ENCODE measurements around the gene INSL3.
"Not testable (repeated sequence)": the region's sequence is repeated elsewhere in the genome, so short reads cannot be mapped to it uniquely, and the experiment has no call there.

Gene INSL3

DNA sequence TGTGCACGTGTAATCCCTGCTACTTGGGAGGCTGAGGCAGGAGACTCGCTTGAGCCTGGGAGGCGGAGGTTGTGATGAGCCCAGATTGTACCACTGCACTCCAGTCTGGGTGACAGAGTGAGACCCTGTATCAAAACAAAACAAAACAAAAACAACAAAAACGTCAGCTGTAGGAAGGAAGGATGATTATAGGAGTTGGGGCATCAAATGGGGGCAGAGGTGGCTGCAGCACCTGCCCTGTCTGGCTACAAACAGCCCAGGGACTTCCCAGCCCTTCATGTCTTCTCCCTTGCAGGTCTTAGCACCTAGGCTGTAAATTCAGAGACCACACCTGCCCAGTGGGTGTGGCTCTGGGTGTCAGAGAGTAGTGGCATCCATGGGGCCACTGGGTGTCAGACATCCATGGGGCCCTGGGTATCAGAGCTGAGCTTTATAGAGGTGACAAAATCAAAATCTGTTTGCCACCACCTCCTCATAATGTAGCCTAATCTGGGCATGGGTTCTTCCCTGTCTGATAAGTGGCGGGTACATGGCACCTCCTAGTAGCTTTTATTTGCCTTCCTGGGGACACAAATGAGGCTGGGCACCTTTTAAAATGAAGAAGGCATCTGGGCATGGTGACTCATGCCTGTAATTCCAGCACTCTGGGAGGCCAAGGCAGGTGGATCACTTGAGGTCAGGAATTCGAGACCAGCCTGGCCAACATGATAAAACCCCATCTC, 31.1 kb downstream of the INSL3 start:
- in situ Hi-C loops (cut with MboI; ENCODE audit: low sequenced_read_pairs) = no loop called here

DNA sequence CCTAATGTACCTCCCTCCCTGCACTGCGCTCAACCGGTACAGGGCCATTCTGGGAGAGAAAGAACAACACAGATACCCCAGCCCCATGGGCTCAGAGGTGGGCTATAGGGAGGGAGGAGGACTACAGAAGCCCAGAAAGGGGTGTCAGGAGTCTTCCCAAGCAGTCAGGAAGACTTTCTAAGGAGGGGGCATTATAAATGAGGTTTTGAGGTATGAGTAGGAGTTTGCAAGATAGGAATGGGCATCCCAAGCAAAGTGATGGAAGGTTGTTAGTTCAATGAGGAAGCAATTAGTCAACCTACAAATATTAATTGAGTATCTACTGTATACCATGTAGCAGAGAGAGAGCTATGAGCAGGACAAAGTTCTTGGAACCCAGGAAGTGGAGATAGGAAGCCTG, 32.7 kb downstream of the INSL3 start:
- in situ Hi-C loops (cut with MboI; ENCODE audit: low sequenced_read_pairs) = no loop called here

DNA sequence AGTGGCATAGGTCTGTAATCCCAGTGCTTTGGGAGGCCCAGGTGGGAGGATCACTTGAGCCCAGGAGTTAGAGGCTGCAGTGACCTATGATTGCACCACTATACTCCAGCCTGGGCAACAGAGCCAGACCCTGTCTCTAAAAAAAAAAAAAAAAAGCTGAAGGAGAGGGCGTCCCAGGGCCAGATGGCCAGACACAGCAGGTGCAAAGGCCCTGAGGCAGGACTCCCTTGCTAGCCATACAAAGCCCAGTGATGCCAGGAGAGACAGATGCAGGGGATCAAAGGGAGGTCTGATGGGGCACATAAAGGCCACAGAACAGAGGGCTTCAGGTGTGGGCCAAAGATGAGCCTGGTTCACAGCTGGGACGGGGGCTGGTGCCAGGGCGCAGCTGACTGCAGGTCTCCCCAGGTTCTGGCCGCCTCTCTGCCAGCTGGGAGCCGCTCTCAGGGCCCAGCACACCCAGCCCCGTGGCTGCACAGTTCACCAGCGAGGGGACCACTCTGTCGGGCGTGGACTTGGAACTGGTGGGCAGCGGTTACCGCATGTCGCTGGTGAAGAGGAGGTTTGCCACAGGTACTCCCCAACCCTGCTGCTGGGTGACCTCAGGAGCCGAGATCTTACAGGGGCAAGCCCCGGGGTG, 33.9 kb downstream of the INSL3 start:
- in situ Hi-C loops (cut with MboI; ENCODE audit: low sequenced_read_pairs) = no loop called here

DNA sequence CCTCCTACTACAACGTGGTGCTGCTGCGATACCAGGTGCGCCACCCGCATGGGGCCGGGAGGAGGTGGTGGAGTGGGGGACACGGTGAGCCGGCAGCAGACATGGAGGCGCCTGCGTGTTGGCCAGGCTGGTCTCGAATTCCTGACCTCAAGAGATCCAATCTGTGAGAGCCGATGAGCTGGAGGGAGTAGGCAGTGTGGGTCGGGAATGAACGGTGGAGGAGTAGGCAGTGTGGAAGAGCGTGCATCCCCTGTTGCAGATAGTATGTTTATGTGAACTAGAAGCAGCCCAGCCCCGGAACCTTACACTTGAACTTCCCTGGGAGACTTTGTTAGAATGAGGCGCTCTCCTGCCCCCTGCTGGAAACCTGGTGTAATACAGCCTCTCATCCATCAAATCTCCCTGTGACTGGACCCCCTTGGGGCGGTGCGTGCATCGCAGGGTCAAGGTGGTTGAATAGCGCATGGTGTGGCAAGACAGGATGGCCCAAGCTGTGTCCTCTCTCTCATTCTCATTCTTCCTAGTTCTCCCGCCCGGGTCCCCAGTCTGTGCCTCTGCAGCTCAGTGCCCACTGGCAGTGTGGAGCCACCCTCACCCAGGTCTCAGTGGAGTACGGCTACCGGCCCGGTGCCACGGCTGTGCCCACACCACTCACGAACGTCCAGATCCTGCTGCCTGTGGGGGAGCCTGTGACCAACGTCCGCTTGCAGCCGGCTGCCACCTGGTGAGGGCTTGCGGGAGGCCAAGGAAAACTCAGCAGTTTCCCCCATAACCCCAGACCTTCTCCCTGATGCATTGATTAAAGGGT, 36.9 kb downstream of the INSL3 start:
- in situ Hi-C loops (cut with MboI; ENCODE audit: low sequenced_read_pairs) = no loop called here

DNA sequence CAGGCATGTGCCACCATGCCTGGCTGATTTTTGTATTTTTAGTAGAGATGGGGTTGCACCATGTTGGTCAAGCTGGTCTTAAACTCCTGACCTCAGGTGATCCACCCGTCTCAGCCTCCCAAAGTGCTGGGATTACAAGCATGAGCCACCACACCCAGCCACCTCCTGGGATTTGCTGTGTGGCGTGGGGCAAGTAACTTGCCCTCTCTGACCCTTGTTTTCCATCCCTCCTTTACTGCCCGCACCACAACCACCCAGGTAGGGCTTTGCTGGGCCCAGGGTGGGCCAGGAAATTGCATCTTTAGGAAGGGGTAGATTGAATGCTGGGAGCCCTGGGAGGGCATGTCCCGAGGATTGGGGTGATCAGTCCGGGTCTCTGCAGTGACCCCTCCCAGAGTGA, 37.6 kb downstream of the INSL3 start:
- in situ Hi-C loops (cut with MboI; ENCODE audit: low sequenced_read_pairs) = not testable (repeated sequence)

DNA sequence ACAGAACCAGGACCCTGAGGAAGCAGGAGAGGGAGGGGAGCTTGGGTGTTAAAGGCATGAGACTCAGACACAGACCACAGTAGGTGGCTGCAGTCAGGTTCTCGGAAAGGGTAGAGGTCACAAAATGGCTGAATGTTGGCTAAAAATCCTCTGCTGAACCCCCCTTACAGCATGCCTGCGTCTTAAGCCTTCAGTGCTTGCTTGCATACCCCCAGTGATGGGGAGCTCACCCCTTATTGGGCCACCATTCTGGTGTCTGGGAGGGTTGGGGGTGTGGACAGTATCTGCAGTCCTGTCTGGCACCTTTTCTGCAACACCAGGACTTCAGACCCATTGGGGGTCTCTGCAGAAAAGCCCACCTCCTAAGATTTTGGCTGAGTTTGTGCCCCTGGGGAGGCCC, 40.5 kb downstream of the INSL3 start:
- in situ Hi-C loops (cut with MboI; ENCODE audit: low sequenced_read_pairs) = no loop called here

DNA sequence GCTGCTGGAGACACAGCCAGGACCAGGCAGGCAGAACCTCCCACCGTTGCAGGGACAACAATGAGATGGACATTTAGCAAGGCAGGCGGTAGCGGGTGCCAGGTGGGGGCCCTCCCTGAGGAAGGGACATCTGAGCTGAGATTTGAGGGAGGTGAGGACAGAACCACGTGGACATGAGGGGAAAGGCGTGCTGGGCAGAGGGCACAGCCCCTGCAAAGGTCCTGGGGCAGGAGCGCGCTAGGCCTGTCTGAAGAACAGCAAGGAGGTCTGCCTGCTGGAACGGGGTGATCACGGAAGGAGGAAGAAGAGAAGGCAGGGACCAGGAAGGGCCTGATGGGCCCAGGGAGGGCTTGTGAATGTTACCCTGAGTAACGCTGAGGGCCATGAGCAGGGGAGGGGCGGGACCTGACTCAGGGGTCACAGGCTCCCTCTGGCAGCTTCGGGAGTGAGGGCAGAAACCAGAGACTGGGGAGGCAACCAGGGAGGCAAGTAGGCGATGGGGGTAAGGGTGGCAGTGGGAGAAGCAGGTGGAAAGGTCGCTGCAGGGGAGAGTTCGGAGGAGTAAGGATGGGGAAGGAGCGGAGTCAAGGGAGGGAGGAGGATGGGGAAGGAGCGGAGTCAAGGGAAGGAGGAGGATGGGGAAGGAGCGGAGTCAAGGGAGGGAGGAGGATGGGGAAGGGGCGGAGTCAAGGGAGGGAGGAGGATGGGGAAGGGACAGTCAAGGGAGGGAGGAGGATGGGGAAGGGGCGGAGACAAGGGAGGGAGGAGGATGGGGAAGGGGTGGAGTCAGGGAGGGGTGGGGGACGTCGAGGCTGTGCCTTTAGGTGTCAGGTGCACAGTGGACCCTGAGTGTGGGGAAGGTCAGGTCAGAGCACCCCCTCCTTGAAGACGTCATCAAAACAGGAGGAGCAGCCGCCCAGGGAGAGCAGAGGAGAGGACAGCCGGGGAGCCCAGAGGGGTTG, 42.1 kb downstream of the INSL3 start:
- in situ Hi-C loops (cut with MboI; ENCODE audit: low sequenced_read_pairs) = no loop called here

DNA sequence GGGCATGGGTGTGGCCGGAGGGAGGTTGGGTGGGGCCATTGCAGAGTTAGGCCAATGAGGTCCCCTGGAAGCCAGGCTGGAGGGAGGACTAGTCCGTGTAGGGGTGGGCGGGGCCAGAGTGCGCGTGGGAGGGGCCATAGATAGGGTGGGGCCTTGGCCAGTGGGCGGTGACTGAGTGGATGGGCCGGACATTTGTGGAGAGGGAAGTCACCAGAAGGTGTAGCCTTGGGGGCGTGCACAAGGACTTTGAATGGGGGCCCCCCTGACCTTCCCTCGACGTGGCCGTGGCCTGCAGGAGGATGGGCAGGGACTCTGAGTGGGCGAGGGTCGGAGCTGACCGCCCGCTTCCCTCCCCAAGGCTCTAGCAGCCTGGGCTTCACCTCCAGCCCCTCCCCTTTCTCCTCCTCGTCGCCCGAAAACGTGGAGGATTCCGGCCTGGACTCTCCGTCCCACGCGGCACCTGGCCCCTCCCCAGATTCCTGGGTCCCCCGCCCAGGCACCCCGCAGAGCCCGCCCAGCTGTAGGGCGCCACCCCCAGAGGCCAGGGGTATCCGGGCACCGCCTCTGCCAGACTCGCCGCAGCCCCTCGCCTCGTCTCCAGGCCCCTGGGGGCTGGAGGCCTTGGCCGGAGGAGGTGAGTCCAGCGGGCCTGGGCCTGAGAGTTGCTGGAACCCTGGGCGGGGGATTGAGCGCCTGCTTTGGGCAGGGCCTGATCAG, 42.9 kb downstream of the INSL3 start:
- in situ Hi-C loops (cut with MboI; ENCODE audit: low sequenced_read_pairs) = no loop called here

DNA sequence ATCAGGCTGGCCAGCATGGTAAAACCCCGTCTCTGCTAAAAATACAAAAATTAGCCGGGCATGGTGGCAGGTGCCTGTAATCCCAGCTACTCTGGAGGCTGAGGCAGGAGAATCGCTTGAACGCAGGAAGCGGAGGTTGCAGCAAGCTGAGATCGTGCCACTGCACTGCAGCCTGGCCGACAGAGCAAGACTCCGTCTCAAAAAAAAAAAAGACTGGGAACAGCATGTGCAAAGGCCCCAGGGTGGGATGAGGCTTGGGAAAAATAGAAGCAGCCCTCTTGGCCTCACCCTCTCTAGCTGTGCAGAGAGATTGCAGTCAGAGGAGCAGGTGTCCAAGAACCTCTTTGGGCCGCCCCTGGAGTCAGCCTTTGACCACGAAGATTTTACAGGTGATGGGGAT, 43.5 kb downstream of the INSL3 start:
- in situ Hi-C loops (cut with MboI; ENCODE audit: low sequenced_read_pairs) = not testable (repeated sequence)

DNA sequence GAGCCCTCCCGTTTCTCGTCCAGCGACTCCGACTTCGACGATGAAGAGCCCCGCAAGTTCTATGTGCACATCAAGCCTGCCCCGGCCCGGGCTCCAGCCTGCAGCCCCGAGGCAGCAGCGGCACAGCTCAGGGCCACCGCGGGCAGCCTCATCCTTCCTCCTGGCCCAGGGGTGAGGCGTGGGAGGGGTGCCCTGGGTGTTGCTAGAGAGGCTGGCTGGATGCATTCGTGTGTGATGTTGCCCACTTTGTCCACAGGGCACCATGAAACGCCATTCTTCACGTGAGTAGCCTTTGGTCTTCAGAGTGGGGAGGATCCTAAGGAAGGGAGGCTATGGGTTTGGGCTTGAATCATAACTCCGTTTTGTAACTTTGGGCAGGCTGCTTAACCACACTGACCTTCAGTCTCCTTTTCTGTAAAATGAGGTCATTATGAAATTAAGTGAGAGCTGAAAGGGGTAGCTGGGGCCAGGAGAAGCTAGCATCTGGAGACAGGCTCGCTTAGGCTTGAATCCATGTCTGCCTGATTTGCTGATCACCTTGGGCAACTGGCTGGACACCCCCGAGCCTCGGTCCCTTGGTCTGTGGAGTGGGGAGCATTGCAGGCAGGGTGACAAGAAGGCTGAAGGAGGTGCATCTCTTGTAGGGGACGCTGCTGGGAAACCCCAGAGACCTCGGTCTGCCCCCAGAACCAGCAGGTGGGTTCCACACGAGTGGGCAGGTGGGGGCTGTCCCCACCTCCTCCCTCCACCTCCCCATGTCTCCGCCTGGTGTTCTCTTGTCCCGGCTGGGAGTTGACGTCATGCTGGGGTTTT, 45.1 kb downstream of the INSL3 start:
- in situ Hi-C loops (cut with MboI; ENCODE audit: low sequenced_read_pairs) = no loop called here

DNA sequence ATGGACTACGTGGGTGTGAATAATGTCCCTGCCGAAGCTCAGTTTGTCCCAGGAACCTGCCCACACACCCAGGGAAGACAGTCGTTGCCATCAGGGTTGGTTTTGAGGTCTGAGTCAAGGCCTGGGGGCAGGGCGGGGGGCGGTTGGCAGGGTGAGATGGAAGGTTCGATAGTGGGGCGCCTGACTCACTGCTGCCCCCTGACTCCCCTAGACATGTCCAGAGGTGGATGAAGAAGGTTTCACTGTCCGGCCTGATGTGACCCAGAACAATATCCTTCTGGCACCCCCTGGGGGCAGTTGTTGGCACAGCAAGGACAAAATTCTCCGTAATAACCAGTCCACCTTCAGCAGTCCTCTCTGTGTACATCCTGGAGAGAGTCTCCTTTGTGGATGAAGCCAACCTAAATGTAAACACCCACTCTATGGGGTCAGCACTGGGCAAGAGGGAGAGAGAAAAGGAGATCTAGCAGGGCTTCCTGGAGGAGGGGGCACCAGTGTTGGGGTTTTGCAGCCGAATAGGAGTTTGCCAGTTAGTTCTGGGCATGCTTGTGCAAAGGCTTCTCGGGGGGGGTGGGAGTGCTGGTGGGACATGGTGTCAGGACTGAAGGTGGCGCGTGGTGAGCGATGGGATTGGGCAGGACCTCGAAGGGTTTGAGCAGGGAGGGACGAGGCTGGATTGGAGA, 45.9 kb downstream of the INSL3 start:
- in situ Hi-C loops (cut with MboI; ENCODE audit: low sequenced_read_pairs) = no loop called here

DNA sequence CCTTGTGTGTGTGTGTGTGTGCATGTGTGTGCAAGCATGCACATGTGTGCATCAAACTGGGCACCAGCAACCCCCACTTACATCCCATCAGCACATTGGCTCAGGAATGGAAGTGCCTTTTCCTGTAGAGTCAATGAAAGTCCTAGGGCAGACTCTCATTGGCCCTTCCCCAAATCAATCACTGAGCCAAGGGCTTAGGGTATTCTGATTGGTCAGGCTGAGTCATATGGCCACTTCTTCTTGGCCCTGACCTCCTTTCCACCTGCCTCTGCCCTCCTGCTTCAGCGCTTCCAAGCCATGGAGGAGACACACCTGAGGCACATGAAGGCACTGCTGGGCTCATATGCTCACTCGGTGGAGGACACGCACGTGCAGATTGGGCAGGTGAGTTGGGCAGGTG, 49.1 kb downstream of the INSL3 start:
- in situ Hi-C loops (cut with MboI; ENCODE audit: low sequenced_read_pairs) = no loop called here

DNA sequence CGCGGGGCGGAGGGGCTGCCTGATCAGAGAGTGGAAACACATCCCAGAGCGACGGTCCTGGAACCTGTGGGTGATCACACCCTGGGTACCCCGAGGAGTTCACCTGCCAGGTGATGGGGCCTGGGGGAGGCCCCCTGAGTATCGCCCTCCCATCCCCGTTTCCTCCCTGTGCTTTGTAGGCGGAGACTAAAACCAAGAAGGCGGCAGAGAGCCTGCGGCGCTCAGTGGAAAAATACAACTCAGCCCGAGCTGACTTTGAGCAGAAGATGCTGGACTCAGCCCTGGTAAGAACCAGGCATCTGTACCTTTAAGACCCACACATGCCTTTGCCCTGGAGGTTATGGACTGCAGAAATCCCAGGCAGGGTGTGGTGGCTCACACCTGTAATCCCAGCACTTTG, 50.7 kb downstream of the INSL3 start:
- in situ Hi-C loops (cut with MboI; ENCODE audit: low sequenced_read_pairs) = no loop called here

DNA sequence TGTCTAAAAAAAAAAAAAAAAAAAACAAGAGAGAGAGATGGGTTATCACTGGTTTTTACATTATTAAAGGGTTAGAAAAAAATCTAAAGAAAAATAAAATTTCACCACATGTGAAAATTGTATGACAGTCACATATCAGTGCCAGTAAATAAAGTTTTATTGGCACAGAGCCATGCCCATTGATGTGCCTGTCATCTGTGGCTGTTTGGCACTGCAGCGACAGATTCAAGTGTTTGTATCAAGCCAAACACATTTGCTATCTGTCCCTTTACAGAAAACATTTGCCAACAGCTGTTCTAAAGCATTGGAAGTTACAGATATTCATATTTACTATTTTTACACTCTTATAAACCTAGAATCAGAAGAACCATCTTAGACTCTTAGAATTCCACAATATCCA, 53.8 kb downstream of the INSL3 start:
- in situ Hi-C loops (cut with MboI; ENCODE audit: low sequenced_read_pairs) = no loop called here

DNA sequence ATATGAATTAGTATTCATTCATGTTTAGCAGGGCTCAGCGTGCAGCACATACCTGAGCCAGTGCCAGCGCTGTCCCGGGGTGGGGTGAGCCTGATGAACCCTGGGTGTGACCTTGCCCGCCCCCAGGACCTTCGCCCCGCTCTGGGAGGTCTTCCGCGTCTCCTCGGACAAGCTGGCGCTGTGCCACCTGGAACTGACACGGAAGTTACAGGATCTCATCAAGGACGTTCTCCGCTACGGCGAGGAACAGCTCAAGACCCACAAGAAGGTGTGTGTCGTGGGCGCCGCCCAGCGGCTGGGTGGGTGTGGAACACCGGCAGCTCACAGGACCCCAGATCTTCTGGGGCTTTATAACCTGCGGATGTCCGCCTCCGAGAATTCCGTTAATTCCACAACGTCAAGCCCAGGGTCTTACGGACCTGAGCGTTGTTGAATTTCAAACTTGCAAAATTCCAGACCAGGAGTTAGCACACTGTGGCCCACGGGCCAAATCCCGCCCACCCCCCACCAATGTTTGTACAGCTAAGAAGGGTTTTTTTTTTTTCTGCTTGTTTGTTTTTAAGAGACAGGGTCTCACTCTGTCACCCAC, 54.7 kb downstream of the INSL3 start:
- in situ Hi-C loops (cut with MboI; ENCODE audit: low sequenced_read_pairs) = no loop called here
